Breast epithelium (tissue), 3 donors: ENCODE data around the gene ARHGAP10.

Experiments used
- POLR2AphosphoS5 ChIP-seq, 3 donors: sonication (generic); formaldehyde crosslinking; IDR thresholded peaks; one replicate each; pipeline ENCODE4 v1.6.1; 2017; ENCODE audit warnings: antibody characterized with exemption in 3 of 3
- TF ChIP-seq, protein P1 (sequence below), 3 donors: fragments of 450-650 bp; IDR thresholded peaks; one replicate each; pipeline ENCODE4 v1.5.1; 2016 to 2017; ENCODE audit warnings: antibody characterized with exemption in 3 of 3, mild to moderate bottlenecking in 3 of 3, moderate library complexity in 3 of 3

DNA sequence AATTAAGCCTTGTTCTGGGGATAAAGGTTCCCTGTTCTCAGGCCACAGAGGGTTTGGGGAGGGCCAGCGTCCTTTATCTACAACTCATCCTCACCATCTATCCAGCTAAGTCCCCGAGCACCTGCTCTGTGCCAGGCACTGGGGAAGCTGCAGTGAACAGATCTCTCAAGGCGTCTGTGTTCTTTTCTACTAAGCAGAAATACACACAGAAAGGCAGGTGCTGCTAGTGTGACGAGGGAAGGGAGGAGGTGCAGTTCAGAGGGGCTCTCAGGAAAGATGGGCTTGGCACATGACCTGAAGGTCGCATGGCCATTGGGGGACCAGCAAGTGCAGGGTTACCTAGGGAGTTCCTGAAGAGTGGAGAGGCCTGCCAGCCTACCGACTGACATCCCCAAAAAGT is 358.1 kb downstream of the ARHGAP10 start:
- no peak for TF ChIP-seq POLR2AphosphoS5 (IDR thresholded peaks at IDR 0.05)
- TF ChIP-seq, protein P1, sequence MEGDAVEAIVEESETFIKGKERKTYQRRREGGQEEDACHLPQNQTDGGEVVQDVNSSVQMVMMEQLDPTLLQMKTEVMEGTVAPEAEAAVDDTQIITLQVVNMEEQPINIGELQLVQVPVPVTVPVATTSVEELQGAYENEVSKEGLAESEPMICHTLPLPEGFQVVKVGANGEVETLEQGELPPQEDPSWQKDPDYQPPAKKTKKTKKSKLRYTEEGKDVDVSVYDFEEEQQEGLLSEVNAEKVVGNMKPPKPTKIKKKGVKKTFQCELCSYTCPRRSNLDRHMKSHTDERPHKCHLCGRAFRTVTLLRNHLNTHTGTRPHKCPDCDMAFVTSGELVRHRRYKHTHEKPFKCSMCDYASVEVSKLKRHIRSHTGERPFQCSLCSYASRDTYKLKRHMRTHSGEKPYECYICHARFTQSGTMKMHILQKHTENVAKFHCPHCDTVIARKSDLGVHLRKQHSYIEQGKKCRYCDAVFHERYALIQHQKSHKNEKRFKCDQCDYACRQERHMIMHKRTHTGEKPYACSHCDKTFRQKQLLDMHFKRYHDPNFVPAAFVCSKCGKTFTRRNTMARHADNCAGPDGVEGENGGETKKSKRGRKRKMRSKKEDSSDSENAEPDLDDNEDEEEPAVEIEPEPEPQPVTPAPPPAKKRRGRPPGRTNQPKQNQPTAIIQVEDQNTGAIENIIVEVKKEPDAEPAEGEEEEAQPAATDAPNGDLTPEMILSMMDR (IDR thresholded peaks at IDR 0.05) = no peak
